SK-N-MC (cell line): ENCODE measurements around the gene MED27.

Experiments used
- EZH2 ChIP-seq: fragments of 200-600 bp; sonication (generic); IDR thresholded peaks from one replicate; pipeline ENCODE4 v1.6.1; 2017; ENCODE audit warnings: antibody characterized with exemption
- FOXP2 ChIP-seq: optimal IDR thresholded peaks from 2 replicates; pipeline ENCODE3; 2011; ENCODE audit warnings: mild to moderate bottlenecking, moderate library complexity; ENCODE audit not compliant: insufficient read depth; ENCODE audit errors: extremely low read length, control extremely low read depth
- POLR2AphosphoS5 ChIP-seq: IDR thresholded peaks from 2 replicates; pipeline ENCODE4 v1.6.1; 2012; ENCODE audit warnings: mild to moderate bottlenecking, low read depth, low read length, borderline replicate concordance

GRCh38 chr9:131811405-131811804 lies 268.3 kb downstream of the MED27 start:
- TF ChIP-seq POLR2AphosphoS5 = no peak
- TF ChIP-seq EZH2 = no peak
- TF ChIP-seq FOXP2 = no peak
